ENCODE results near the gene ADM.

The ADM gene

DNA sequence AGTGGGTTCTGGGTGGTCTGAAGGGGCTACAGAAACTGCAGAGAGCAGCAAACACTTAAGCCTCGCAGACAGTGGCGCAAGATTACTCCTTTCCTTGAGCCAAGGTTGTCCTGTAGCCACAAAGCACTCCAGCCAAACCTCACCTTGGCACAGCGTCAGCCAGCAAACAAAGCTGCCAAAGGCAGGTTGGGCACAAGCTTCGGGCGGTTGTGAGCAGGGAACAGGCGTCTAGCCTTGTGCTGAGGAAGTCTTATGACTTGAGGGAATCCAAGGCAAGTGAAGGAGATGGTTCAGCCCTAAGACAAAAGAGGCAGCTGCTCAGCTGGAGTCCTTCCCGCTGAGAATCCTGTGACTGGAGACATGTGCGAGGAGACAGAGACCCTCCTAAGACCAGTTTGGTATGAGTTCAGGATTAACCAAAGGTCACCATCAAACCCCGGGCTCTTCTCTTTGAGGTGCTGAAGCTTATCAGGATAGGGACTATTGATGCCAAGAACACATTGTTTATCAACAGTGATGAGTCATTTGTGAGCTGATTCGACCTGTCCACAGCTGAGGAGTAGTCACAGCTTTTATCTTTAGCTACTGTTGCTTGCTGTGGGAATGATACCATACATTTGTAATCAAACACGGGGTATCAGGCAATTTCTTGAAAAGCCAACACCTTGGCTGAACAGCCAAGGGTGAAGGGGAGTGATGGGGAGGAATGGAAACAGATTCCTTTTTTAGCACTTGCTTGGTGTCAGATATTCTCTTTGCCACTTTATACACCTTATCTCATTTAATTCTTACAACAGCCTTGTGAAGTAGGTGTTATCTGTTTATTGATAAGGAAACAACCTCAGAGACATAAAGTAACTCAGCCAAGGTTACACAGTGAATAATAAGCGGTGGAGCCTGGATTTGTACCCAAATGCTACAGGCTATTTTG lies 4.6 kb downstream of the ADM start:
- no peak for DNase-seq (ENCODE audit: low read depth in 2 of 2)

DNA sequence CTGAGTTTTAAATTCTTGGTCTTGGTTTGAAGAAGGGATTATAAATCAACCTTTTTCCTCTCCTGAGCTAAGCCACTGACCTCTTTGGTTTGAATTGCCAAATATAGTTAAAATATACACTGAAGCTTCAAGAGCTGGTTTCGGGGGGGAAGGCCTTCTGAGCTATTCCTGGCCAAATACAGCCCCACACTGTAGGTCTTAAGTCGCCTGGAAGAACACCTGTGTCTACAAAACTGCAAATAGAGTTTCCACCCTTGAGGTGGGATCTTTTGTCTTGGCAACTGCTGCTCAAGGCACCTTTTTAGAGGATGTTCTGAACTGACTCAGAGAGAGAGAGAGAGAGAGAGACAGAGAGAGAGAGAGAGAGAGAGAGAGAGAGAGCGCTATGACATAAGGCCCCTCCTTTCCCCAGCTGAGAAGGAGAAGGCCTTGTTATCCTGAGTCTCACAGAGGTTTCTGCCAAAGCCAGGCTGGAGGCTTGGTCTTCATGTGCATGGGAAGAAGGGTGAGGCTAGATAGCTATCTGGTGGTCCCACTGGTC lies 5.5 kb downstream of the ADM start:
- no peak for DNase-seq (ENCODE audit: low read depth in 2 of 2)

GRCh38 chr11:10311802-10312201 lies 6.9 kb downstream of the ADM start:
- DNase-seq (ENCODE audit: low read depth in 2 of 2) = no peak

DNA sequence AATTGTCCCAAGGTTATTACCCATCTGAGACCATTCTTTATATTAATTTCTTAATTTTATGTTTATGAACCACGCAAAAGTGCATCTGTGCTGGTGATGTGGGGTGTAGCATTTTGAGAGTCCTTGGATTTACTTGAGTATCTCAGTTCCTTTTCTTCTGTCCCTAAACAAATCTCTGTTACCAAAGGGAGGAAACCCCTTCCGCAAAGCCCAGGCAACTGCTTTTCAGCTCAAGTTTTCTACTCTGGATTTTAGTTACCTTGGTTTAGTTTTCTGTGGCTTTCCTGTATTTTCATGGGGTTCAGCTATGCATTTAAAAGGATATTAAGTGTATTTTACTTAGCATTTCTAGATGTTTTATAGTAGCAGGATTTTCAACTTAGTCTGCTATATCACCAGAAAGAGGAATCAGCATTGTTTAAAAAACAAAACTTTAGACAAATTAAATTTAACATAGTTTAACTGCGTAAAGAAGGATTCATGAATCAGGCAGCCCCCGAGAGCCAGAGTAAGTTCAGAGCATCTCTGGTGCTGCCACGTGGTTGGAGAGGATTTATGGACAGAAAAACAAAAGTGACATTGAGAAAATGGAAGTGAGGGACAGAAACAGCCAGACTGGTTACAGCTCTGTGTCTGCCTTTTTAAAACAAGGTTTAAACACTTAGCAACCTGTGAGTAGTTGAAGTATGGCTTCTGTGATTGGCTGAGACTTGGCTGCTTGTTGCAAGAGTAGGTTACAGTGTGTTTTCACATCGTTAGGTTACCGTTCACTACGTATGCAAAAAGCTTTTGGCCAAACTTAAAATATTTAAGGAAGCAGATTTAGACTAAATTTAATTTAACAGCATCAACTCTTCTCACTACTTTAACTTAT lies 9.6 kb downstream of the ADM start:
- no peak for DNase-seq (ENCODE audit: low read depth in 2 of 2)

DNA sequence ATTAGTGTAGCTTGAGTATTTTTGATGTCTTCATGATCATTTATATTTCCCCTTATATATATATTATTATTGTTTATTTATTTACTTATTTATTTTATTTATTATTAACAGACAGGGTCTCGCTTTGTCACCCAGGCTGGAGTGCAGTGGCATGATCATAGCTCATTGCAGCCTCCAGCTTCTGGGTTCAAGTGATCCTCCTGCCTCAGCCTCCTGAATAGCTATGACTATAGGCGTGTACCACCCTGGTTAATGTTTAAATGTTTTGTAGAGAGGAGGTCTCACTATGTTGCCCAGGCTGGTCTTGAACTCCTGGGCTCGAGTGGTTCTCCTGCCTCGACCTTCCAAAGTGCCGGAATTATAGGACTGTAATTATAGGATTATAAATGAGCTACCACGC lies 10.2 kb downstream of the ADM start:
- DNase-seq (ENCODE audit: low read depth in 2 of 2) = no peak

GRCh38 chr11:10317151-10317755 lies 12.4 kb downstream of the ADM start:
- no peak for DNase-seq (ENCODE audit: low read depth in 2 of 2)

DNA sequence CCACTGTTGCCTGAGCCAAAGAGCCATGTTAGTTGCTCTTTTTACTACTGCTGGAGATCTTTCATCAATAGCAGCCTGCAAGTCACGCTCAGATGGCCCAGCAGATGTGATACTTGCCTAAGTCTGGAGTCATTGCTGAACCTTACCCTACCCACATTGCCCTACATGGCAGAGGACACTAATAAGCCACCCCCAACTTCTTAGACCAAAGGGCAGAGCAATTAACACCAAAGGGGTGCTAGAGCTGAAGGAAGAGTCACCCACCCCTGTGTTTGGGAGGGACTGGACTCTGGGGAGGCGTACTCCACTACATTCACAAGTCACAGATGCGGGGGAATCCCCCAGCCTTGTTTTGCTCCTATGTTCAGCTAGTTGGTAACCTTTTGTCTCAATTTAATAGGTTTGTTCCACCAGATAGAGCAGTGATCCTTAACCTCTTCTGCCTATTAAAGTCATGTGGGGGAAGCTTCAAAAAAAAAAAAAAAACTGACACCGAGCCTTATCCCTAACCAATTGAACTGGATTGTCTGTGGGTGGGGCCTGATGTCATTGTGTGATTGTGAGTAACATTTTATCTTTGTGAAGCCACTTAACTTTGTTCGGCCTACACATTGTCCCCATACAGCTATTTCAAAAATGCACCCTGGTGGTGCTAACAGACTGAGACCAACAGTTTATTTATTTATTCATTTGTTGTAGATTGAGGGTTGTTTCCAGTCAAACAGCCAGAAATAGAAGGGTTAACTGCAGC lies 13.1 kb downstream of the ADM start:
- DNase-seq (ENCODE audit: low read depth in 2 of 2) = no peak

DNA sequence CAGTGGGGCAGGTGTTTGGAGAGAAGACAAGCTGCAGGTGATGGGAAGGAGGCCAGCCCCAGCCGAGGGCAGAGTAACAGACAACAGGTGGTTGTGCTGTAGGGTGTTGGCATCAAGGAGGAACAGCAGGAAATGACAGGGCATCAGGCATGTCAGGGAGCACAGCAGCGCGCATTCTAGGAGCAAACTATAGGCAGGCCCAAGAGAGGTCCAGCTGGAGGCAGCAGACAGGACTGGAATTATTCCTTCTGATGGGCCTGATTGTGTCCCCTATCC lies 13.6 kb downstream of the ADM start:
- no peak for DNase-seq (ENCODE audit: low read depth in 2 of 2)

GRCh38 chr11:10319702-10320558 lies 15.1 kb downstream of the ADM start:
- DNase-seq (ENCODE audit: low read depth in 2 of 2) = no peak

GRCh38 chr11:10320736-10321465 lies 16.0 kb downstream of the ADM start:
- DNase-seq (ENCODE audit: low read depth in 2 of 2) = no peak

- no peak for DNase-seq (ENCODE audit: low read depth in 2 of 2)
Observed at GRCh38 chr11:10322401-10322800, 17.5 kb downstream of the ADM start.

GRCh38 chr11:10322830-10323792 lies 18.2 kb downstream of the ADM start:
- DNase-seq (ENCODE audit: low read depth in 2 of 2) = no peak

GRCh38 chr11:10323793-10324170 lies 18.9 kb downstream of the ADM start:
- no peak for DNase-seq (ENCODE audit: low read depth in 2 of 2)

DNA sequence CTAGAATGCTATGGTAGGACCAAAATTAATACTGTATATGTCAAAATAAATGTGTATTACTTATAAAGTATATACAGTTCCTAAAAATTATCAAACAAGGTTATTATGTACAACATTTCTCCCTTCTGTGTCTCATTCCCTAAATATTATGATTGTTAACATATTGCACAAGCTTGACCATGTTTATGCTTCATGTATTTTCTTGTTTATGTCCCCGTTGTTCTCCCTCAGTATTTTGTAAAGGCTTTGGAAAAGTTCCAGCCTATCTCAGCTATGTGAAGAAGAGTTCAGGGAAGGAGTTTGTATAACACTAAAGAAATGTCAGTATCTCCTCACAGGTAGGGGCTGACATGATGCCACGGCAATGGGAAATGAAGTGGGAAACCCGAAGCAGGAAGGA lies 19.6 kb downstream of the ADM start:
- DNase-seq (ENCODE audit: low read depth in 2 of 2) = no peak

DNA sequence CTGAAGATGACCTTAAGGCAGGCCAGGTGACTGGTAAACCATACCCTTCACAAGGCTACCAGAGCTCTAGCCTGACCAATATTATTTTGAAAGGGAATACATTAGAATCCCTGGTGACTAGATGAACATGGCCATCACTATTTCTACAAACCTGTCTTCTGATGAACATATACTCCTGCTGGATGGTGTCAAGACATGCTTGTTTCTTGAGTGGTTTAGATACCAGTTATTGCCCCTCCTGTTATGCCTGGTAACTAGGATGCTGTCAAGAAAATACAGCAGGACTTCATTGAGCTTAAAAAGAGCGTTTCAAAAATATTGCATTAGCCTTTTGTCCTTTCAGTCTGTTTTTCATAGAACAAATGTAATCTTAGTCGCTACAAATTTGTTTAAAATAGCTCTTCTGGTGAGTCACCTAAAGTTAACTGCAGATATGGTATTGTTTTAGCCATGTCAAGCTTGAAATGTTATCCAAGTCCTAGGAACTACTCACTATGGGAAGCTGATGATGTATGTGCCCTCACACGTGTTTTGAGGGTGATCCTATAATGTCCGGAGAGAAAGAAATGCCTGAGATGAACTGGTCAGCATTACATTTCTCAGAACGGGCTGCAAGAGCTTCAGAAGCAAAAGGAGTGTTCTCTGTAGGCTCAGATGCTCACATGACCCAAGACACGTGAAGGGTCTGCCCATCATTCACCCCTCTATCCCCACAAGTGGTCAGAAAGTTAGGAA lies 20.6 kb downstream of the ADM start:
- DNase-seq (ENCODE audit: low read depth in 2 of 2) = no peak

DNA sequence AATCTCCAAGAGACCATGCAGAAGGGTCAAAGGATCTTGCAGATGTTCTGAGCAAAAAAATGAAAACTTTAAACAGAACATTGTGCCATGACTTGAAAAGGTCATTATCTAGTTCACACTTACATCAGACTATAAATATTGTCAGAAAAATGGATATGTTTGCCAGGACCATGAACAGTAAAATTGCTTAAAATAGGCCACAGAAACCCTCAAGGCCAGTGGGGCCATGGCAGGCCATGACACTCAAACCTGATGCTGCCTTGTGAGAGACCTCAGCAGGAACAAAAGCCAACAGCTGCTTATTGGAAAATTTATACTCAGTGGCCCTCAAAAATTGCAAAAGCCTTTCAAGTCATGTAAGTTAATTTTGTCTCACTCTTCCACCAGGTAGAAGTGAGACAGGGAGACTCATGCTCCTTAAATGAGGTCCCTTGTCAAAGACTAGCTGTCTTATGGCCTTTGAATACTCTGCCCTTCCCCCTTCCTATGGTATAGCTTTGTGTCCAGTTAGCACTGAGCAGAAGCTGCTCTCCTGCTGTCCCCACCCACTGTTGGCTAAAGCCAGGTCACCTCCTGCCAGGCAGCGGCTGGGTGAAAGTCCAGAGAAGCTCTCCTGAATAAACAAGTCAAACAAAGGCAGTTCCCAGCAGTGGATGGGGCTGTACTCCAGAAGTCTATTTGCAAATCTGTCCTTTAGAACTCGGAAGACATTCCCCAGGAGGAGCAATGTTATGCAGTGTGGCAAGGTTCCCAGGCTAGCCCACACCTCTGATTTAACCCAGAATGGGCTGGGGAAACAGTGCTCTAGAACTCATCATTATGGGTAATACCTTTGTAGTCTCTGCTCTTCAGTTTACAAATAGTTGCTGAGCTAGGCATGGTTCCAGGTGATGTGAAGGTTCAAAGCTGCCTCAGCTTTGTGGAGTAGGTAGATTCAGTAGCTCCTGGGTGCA lies 21.4 kb downstream of the ADM start:
- DNase-seq (ENCODE audit: low read depth in 2 of 2) = no peak

- DNase-seq (ENCODE audit: low read depth in 2 of 2) = no peak
Observed at GRCh38 chr11:10327254-10327653, 22.4 kb downstream of the ADM start.
